GM18520 (cell line): ENCODE results near the gene PTPRN2.

ENCODE experiments used
- ATAC-seq: cut with Tn5 transposase; IDR thresholded peaks from one replicate; pipeline ENCODE4 v1.9.1; 2021; ENCODE audit not compliant: unreplicated experiment

The PTPRN2 gene

GRCh38 chr7:157821959-157822687 is 765.5 kb downstream of the PTPRN2 start:
- no peak for ATAC-seq

DNA sequence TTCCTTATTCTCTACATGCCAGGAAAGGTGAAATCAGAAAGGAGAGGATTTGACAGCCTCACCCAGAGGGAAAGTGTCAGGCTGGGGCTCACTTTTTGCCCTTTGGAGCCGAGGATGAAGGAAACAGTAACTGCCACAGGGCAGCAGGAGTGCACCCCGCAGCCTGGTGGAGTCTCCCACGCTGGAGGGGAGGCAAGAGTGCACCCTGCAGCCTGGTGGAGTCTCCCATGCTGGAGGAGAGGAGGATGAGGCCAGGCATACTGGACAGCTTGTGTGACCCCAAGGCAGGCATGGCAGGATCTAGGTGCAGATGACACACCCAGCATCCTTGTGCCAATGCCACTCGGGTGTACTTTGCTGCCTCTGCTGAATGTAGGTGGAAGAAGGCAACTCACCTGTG is 766.8 kb downstream of the PTPRN2 start:
- no peak for ATAC-seq

DNA sequence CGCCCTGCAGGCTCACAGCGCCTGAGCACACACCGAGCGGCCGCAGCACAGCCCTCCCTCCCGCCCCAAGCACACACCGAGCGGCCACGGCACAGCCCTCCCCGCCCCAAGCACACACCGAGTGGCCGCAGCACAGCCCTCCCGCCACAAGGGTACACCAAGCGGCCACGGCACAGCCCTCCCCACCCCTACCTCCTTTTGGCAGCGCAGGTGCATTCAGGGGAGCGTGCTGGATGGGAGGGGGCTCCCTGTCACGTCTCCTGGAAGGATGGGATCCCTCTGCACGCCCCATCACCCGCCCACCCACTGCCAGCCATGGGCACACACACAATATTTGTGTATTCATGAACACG is 768.2 kb downstream of the PTPRN2 start:
- ATAC-seq = no peak

DNA sequence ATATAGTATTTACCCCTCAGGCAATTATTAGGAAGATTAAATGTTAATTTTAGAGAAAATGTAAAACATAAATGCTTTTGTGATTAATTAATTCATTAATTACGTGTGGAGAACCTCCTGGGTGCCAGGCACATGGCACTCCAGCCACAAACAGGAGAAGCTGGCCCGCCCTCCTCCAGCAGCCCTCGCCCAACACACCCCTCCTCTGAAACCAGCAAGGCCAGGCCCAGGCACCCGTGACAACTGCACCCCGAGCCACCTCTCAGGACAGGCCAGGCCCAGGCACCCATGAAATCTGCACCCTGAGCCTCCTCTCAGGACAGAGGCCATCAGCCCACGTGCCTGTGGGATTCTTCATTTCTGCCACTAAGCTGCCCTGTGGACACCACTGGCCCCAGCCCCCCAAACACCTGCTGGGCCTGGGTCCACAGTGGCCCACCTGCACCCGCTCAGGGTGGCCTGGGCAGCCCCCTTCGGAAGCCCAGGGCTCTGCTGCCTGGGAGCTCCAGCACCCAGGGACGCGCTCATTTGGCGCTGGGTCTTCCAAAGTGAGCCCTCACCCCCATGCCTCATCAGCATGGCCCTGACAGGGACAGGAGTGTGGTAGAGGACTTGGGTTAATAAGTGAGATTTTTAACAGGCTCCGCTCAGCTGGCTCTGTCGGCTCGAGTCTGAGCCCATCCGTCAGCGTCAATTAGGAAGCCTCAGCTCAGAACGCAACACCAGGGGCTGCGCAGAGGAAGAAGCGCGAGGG is 768.7 kb downstream of the PTPRN2 start:
- no peak for ATAC-seq

GRCh38 chr7:157817944-157818700 is 769.5 kb downstream of the PTPRN2 start:
- no peak for ATAC-seq

DNA sequence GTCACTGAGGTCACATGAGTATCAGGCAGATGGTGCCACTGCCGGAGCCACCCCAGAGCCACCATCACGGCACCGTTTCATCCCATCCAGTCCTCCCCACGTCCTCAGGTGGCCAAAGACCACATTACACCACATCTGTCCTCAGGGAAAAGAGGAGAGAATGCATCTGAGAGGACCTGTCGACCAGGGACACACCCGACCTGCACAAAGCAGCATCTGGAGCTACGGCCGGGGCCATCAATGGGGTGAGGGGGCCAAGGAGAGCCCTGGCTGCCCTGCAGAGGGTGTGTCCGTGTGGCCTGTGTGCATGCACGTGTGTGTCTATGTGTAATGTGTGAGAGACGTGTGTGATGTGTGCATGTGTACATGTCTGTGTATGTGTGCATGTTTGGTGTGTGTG is 770.2 kb downstream of the PTPRN2 start:
- no peak for ATAC-seq

DNA sequence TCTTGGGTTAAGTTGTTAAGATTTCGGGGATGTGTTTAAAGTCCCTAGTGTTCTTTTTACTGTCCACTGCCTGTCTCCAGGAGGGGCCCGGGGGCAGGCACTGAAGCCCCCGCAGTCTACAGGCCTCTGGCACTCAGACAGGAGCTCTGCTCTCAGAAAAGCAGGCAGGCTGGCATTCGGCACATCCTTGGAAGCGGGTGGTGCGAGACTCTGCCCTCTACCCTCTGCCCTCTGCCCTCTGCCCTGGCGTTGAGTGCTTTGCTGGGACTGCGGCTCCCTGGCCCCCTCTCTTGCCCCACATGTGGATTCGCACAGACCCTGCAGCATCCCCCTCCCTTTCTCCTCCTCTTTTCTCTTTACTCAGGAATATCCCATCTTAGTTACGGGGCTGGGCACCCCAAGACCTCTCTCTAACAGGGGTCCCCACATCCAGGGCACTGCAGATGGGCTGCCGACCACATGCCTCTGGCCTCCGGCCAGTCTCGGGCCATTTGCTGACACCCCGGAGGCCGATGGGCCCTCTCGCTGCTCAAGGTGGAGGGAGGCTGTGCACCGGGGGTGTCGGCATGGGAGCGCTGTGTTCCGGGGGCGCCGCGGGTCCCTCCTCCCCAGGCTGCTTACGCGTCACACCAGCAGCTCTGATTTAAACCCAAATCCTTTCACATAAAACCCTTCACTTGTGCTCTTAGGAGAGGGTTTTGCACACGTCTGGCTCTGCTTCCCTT is 770.9 kb downstream of the PTPRN2 start:
- no peak for ATAC-seq

GRCh38 chr7:157816086-157816485 is 771.5 kb downstream of the PTPRN2 start:
- no peak for ATAC-seq

GRCh38 chr7:157815706-157816022 is 772.0 kb downstream of the PTPRN2 start:
- no peak for ATAC-seq

- ATAC-seq = no peak
Observed at GRCh38 chr7:157814931-157815705, 772.5 kb downstream of the PTPRN2 start.

- ATAC-seq = no peak
Observed at GRCh38 chr7:157813741-157814661, 773.6 kb downstream of the PTPRN2 start.

DNA sequence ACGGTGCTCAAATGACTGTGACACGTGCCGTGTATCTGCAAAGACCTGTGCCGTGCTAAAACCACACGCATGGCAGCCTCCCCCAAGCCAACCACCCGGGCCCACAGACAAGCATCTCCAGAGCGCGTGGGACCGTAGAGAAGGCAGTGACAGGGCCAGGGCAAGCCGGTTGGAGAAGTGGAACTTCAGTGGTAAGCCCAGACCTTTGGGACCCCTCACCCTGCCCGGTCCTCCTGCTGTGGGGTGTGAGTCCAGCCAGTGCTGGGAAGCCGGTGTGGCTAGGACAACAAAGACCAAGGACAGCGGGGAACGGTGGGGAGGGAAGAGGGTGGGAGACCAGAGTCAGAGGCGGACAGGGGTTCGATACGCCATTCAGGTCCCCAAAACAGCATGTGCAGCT is 774.6 kb downstream of the PTPRN2 start:
- ATAC-seq = no peak

GRCh38 chr7:157811946-157812345 is 775.7 kb downstream of the PTPRN2 start:
- ATAC-seq = no peak

DNA sequence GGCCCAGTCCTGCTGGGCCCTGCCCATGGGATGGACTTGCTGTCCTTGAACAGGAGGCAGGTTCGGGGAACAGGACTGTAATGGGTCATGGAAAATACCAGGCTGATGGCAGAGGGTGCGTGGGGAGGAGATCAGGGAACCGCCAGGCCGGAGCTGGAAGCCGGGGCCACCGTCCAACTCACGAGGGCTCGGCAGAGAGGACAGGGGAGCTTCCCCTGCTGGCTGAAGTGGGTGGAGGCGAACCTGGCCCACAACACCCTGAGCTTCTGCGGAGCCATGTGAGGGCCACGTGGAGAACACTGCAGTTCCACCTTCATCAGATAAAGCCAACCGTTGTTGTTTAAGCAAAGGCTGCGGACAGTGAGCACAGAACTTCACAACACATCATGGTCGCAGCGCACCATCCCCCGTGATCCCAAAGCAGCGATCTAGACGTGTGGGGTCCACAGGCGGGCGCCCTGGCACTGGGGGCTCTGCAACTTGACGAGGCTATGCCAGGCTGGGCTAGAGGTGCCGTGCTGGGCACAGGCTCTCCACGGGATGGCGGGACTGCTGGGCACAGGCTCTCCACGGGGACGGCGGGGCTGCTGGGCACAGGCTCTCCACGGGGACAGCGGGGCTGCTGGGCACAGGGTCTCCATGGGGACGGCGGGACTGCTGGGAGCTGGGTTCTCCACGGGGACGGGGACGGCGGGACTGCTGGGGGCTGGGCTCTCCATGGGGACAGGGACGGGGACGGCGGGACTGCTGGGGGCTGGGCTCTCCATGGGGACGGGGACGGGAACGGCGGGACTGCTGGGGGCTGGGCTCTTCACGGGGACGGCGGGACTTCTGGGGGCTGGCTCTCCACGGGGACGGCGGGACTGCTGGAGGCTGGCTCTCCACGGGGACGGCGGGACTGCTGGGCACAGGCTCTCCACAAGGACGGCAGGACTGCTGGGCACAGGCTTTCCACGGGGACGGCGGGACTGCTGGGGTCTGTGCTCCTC is 777.5 kb downstream of the PTPRN2 start:
- no peak for ATAC-seq

- ATAC-seq = no peak
Observed at GRCh38 chr7:157809154-157809862, 778.3 kb downstream of the PTPRN2 start.

DNA sequence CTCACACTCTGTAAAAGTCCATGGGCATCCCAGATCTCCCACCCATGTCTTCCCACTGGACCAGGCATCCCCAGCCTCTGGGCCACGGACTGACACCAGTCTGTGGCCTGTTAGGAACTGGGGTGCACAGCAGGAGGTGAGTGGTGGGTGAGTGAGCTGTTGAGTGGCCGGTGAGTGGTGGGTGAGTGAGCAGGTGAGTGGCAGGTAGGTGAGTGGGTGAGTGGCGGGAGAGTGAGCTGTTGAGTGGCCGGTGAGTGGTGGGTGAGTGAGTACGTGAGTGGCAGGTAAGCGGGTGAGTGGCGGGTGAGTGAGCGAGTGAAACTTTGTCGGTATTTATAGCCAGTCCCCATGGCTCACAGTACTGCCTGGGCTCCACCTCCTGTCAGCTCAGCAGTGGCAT is 779.6 kb downstream of the PTPRN2 start:
- ATAC-seq = no peak

GRCh38 chr7:157807510-157807909 is 780.1 kb downstream of the PTPRN2 start:
- ATAC-seq = no peak

DNA sequence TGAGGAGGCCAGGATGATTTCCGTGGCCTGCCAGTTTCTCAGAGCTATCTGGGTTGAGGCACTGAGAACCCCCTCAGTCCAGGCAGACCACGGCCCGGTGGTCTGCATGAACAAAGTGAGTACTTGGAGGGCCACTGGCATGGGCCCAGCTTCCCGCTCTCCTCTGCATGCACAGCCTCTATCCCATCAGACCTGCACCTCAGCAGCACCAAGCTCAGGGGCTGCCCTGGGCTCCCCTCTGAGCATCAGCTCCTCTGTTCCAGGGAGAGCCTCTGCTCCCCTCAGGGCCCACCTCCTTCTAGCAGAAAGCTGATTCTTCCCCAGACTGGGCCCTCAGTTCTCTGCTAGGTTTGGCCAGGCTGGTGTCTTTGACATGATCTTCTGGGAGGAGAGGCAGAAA is 780.9 kb downstream of the PTPRN2 start:
- ATAC-seq = no peak
